GM06990 (cell line): ENCODE results near the gene FCRL4.
A peak's percentile ranks its signal among the peaks of the same experiment; 100 is the strongest.

ENCODE experiments used
- DNase-seq: peaks from one replicate; pipeline ENCODE4 v3.0.0-alpha.2; 2011; ENCODE audit not compliant: insufficient read length; ENCODE audit errors: extremely low read depth
- H3K27me3 ChIP-seq: replicated peaks from 2 replicates; pipeline ENCODE4 v1.6.0; 2011; ENCODE audit warnings: low read length; ENCODE audit not compliant: control insufficient read depth, insufficient read depth
- H3K36me3 ChIP-seq: 2 replicates; pipeline ENCODE4 v1.5.1; 2011; ENCODE audit warnings: low read length; ENCODE audit not compliant: control insufficient read depth, insufficient read depth
- H3K4me3 ChIP-seq: replicated peaks from 2 replicates; pipeline ENCODE4 v1.5.1; 2011; ENCODE audit warnings: low read depth, mild to moderate bottlenecking, control low read depth, low read length
- TF ChIP-seq, protein P1 (sequence below): IDR thresholded peaks from 2 replicates; pipeline ENCODE4 v1.5.1; 2011; ENCODE audit warnings: low read length, control low read depth, mild to moderate bottlenecking, inconsistent platforms; ENCODE audit not compliant: insufficient read depth, poor library complexity, severe bottlenecking

Gene FCRL4

GRCh38 chr1:157595356-157595755, 2.5 kb downstream of the FCRL4 start:
- Histone ChIP-seq H3K27me3 (no peaks in the 10 kb centered on the region; the same call in 1 of the 2 replicates), H3K36me3 (no peaks in the 10 kb centered on the region), H3K4me3 (no peak overlapping the region)
- TF ChIP-seq, protein P1, sequence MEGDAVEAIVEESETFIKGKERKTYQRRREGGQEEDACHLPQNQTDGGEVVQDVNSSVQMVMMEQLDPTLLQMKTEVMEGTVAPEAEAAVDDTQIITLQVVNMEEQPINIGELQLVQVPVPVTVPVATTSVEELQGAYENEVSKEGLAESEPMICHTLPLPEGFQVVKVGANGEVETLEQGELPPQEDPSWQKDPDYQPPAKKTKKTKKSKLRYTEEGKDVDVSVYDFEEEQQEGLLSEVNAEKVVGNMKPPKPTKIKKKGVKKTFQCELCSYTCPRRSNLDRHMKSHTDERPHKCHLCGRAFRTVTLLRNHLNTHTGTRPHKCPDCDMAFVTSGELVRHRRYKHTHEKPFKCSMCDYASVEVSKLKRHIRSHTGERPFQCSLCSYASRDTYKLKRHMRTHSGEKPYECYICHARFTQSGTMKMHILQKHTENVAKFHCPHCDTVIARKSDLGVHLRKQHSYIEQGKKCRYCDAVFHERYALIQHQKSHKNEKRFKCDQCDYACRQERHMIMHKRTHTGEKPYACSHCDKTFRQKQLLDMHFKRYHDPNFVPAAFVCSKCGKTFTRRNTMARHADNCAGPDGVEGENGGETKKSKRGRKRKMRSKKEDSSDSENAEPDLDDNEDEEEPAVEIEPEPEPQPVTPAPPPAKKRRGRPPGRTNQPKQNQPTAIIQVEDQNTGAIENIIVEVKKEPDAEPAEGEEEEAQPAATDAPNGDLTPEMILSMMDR, result no peak
- DNase-seq, result peak; percentile 47

GRCh38 chr1:157585984-157586383, 11.9 kb downstream of the FCRL4 start:
- DNase-seq, result no peak

DNA sequence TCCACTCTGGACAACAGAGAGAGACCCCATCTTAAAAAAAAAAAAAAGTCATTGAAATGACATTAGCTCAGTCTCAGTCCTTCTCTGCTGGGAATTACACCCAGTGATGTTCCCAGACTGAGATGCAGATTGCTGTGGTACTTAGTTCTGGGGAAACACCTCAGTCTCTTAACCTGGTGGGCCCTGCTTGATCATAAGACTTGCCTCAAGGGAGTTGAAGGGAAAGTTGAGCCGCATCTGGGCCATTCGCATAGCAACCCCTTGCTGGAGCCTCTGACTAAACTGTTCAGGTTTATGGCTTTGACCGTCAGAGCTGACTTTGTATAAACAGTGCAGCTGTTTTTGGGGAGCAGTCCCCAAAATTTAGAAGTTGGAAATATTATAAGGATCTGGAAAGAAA, 13.4 kb downstream of the FCRL4 start:
- DNase-seq, result no peak
- Histone ChIP-seq H3K4me3 (no peak overlapping the region), H3K36me3 (no peaks in the 10 kb centered on the region), H3K27me3 (no peaks in the 10 kb centered on the region; the same call in 1 of the 2 replicates)
- TF ChIP-seq, protein P1, result no peak

More at GRCh38 chr1:157585984-157586383, 11.9 kb downstream of the FCRL4 start:
- Histone ChIP-seq H3K36me3 (no peaks in the 10 kb centered on the region), H3K27me3 (no peaks in the 10 kb centered on the region; the same call in 1 of the 2 replicates), H3K4me3 (no peak overlapping the region)
- TF ChIP-seq, protein P1, result no peak

GRCh38 chr1:157580828-157581210, 17.1 kb downstream of the FCRL4 start:
- DNase-seq, result no peak
- H3K27me3 ChIP-seq, result no peaks in the 10 kb centered on the region; the same call in 1 of the 2 replicates
- no peak overlapping the region for H3K4me3 ChIP-seq
- no peaks in the 10 kb centered on the region for H3K36me3 ChIP-seq
- TF ChIP-seq, protein P1, result no peak

DNA sequence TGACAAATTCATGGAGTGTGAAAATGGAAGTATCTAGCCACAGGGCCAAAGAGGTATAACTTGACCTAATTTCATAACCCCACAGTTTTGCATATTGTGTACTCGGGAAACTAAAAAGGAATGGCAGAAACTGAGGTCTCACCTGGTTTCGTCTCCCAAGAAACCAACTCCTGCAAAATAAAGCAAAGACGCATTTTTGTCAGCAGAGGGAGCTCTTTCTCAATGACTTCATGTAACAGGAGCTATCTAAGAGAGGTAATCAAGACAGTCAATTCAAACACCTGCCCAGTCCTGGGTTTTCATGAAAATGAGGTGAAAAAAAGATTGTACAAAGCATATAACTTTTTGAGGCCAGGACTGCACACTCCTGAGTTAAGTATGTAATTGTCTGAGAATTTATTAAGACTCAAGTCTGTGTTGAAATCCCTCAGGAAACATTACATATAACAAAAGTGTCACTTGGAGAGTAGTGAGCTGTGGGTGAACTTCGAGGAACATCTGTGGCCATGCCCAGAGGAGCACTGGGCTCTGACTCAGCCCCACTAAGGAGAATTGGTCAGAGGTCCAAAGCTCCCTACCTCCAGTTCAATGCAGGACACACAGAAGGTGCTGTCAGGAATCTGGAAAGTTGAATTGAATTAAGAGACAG, 17.6 kb downstream of the FCRL4 start:
- no peak for DNase-seq
- no peaks in the 10 kb centered on the region; the same call in 1 of the 2 replicates for H3K27me3 ChIP-seq
- TF ChIP-seq, protein P1, result peak; percentile 68
- H3K36me3 ChIP-seq, result no peaks in the 10 kb centered on the region
- H3K4me3 ChIP-seq, result no peak overlapping the region

DNA sequence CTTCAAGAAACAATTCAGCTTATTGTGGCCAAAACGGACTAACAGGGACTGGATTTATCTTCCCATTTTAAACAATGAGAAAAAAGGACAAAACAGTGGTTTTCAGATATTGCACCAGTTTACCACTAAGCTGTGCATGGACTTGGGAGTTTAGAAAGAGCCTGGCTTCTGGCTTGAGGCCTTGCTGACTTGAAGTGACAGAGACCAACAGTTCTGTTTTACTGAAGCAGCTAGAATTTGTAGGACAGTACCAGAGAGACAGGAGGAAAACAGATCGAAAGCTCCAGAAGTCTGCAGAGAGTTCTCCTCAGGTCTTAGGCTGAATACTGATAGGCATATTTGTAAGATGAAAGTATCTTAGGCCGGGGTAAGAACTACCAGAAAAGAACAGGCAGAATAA, 20.5 kb downstream of the FCRL4 start:
- H3K4me3 ChIP-seq, result no peak overlapping the region
- H3K27me3 ChIP-seq, result no peaks in the 10 kb centered on the region; the same call in 1 of the 2 replicates
- no peaks in the 10 kb centered on the region for H3K36me3 ChIP-seq
- TF ChIP-seq, protein P1, result no peak
- DNase-seq, result no peak
